Prostate gland (tissue), 2 donors: ENCODE results near the gene SLC14A1.
A peak's percentile ranks its signal among the peaks of the same experiment; 100 is the strongest.

Experiments
- POLR2A ChIP-seq: fragments of 450-650 bp; IDR thresholded peaks from one replicate; pipeline ENCODE4 v1.6.1; 2016; ENCODE audit warnings: antibody characterized with exemption, mild to moderate bottlenecking
- POLR2AphosphoS5 ChIP-seq: sonication (generic); formaldehyde crosslinking; IDR thresholded peaks from one replicate; pipeline ENCODE4 v1.6.1; 2017; ENCODE audit warnings: antibody characterized with exemption
- TF ChIP-seq, protein P1 (sequence below), 4 experiments: fragments of 200-600 bp in 2 of 4; fragments of 450-650 bp in 2 of 4; sonication (generic) in 2 of 4; IDR thresholded peaks; 1 replicate in 3 of 4; 2 replicates in 1 of 4; pipeline ENCODE4 v1.5.1; 2016 to 2019; ENCODE audit warnings: antibody characterized with exemption in 4 of 4, mild to moderate bottlenecking in 2 of 4, moderate library complexity in 2 of 4

DNA sequence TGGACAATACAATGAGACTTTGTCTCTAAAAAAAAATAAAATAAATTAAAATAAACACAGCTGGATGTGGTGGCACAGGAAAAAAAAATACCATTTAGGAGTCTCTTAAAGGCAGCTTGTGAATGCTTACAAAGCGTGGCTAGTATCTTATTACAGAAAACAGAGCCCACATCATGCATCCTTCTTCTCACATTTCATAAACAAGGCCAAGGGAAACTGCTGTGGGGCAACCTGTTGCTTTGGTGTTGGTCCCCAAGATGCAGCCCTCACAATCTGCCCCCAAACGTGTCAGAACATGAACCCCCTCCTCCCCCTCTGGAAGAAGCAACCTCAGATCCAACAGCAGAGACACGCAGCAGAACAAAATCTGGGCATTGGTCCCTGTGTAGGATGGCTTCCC lies 2.6 kb downstream of the SLC14A1 start:
- TF ChIP-seq, protein P1, sequence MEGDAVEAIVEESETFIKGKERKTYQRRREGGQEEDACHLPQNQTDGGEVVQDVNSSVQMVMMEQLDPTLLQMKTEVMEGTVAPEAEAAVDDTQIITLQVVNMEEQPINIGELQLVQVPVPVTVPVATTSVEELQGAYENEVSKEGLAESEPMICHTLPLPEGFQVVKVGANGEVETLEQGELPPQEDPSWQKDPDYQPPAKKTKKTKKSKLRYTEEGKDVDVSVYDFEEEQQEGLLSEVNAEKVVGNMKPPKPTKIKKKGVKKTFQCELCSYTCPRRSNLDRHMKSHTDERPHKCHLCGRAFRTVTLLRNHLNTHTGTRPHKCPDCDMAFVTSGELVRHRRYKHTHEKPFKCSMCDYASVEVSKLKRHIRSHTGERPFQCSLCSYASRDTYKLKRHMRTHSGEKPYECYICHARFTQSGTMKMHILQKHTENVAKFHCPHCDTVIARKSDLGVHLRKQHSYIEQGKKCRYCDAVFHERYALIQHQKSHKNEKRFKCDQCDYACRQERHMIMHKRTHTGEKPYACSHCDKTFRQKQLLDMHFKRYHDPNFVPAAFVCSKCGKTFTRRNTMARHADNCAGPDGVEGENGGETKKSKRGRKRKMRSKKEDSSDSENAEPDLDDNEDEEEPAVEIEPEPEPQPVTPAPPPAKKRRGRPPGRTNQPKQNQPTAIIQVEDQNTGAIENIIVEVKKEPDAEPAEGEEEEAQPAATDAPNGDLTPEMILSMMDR (IDR thresholded peaks at IDR 0.05), result no peak
- TF ChIP-seq POLR2A (no peak), POLR2AphosphoS5 (peak; percentile 6)
